CD4-positive, alpha-beta T cell treated with Interleukin-15 for 4 hours (primary cell): ENCODE measurements around the gene DUXA.

Source experiments
- DNase-seq: peaks from one replicate; pipeline ENCODE4 v3.0.0-alpha.2; 2020; ENCODE audit warnings: low spot score

Gene DUXA

DNA sequence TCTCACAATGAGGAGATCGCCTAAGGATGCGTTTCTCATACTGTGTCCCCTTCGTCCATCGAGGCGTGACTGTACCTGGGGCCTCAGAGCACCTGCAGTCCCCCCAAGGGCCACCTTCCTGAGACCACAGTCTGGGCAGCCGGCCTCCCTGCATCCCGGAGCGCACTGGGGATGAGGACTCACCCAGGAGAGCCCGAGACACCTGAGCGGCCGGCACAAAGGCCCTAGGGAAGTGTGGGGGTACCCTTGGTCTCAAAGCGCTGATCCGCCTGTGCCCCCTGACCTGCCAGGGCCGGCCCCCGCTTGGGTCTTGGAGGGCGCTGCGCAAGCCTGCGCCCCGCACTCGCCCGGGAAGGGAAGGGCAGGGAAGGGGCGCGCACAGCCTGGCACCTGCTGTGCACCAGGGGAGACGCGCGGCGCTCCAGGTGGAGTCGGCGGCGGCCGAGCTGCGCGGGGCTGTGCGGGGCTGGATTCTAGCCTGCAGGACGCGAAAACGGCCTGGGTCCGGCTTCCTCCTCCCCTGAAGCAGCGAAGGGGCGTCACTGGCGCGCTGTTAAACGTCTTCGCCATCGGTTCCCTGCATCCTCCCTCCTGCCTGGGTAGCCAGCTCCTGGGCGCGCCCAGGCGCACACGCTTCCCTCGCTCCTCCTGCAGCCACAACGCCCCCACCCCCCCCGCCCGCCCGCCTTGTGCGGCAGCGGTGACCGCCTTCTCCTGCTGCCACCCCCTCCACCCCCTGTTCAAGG lies 61.1 kb downstream of the DUXA start:
- no peak for DNase-seq
